Adrenal gland (tissue), 12 donors: ENCODE measurements around the gene PUS7. TPM values are rescaled to one million over a fixed set of nuclear protein-coding genes. Genes with fewer than 3 reads are reported as not detected.
"Not testable (repeated sequence)": the region's sequence is repeated elsewhere in the genome, so short reads cannot be mapped to it uniquely, and the experiment has no call there.

ENCODE experiments used
- DNase-seq, 7 donors: peaks; one replicate each; pipeline ENCODE4 v3.0.0-alpha.2; 2019 to 2020
- H3K27ac ChIP-seq, 5 donors: fragments of 200-600 bp; sonication (generic) in 4 of 5; 1 replicate in 3 of 5; 2 replicates in 2 of 5; pipeline versions ENCODE4 v1.5.1 to v1.8.0; 2016 to 2020; ENCODE audit warnings: mild to moderate bottlenecking in 1 of 5
- H3K27me3 ChIP-seq: fragments of 200-600 bp; 2 replicates; pipeline ENCODE4 v1.8.0; 2021
- H3K36me3 ChIP-seq, 2 donors: fragments of 200-600 bp; replicated peaks in 1 of 2; 1 replicate in 1 of 2; 2 replicates in 1 of 2; pipeline versions ENCODE4 v1.5.1 to v1.8.0; 2018 to 2022
- H3K4me1 ChIP-seq, 2 donors: fragments of 200-600 bp; replicated peaks in 1 of 2; 1 replicate in 1 of 2; 2 replicates in 1 of 2; pipeline versions ENCODE4 v1.5.1 to v1.8.0; 2018 to 2021
- H3K4me3 ChIP-seq, 4 donors: fragments of 200-600 bp; sonication (generic) in 3 of 4; one replicate each; pipeline ENCODE4 v1.5.1; 2016 to 2018
- H3K9me3 ChIP-seq, 3 donors: fragments of 200-600 bp; sonication (generic) in 1 of 3; replicated peaks in 1 of 3; 1 replicate in 2 of 3; 2 replicates in 1 of 3; pipeline versions ENCODE4 v1.5.1 to v1.8.0; 2016 to 2021
- CTCF ChIP-seq, 6 experiments: fragments of 450-650 bp in 4 of 6; fragments of 200-600 bp in 2 of 6; sonication (generic) in 1 of 6; IDR thresholded peaks; 1 replicate in 5 of 6; 2 replicates in 1 of 6; pipeline versions ENCODE4 v1.5.1 to v1.8.0; 2016 to 2021; ENCODE audit warnings: antibody characterized with exemption in 6 of 6, mild to moderate bottlenecking in 2 of 6, moderate library complexity in 1 of 6
- POLR2A ChIP-seq, 2 donors: fragments of 450-650 bp; IDR thresholded peaks; one replicate each; pipeline ENCODE4 v1.6.1; 2017; ENCODE audit warnings: antibody characterized with exemption in 2 of 2, mild to moderate bottlenecking in 2 of 2, moderate library complexity in 1 of 2
- WGBS, 4 donors: extraction: QIAGEN DNeasy Blood & Tissue Kit in 2 of 4; methylation state at CpG; one replicate each; pipeline versions ENCODE4 v1.1.5 to v1.1.7; 2013 to 2017; 5-methylcytosine and 5-hydroxymethylcytosine counted together
- intact Hi-C, 2 donors: fragments of 100-400 bp; cut with DNase I; formaldehyde crosslinking; loops; one replicate each; pipeline versions ENCODE4 v1.14.1 to v1.15.0; 2022 to 2023
- polyA plus RNA-seq, 3 donors: library from polyadenylated mRNA; stranded (reverse); fragments of 200-250 nt in 2 of 3; fragments of 350-450 nt in 1 of 3; fragmentation: Illumina TruSeq in 1 of 3; extraction: RNeasy Lipid Tissue Mini Kit (QIAGEN cat#74804) in 1 of 3; gene quantifications; one replicate each; pipeline ENCODE4 v1.2.3, GENCODE V29; 2013 to 2014
- total RNA-seq, 9 donors: library from RNA; depleted of rRNA in 4 of 9; stranded (reverse); fragments of >200 nt in 4 of 9; fragments of 120-200 nt in 1 of 9; fragmentation: NEBNext Ultra II Directional in 1 of 9; extraction: Animal tissue kit (Norgen Biotek cat#: 25700) in 1 of 9; gene quantifications; one replicate each; pipeline versions ENCODE4 v1.1.0 to v1.2.4, GENCODE V29; 2013 to 2023
- donor health status: healthy with polysubstance abuse.
- donor health status: Bipolar disorder and iron deficiency.
- donor health status: DM: yes; HTN: yes; CAD: no.
- donor health status: DM: no; HTN: no; CAD: no.
- donor health status: DM: no; HTN: no; CAD: no.
- donor health status: DM: yes; HTN: yes; CAD: no.

Gene PUS7
- total and polyA plus RNA-seq, 12 donors, result 2.6 to 15.3 (median 6.0) TPM

- TF ChIP-seq CTCF (IDR thresholded peaks at IDR 0.05) (no peak), POLR2A (IDR thresholded peaks at IDR 0.05) (no peak)
- H3K9me3 ChIP-seq, result no peaks in the 10 kb centered on the region
- no peak for DNase-seq
- H3K36me3 ChIP-seq, result no peaks in the 10 kb centered on the region
- intact Hi-C loops, result no loop called here
- 70 to 79% (median 76%) methylated on average over 2 of the region's 2 CpGs for WGBS, 4 donors
- H3K27ac ChIP-seq, result no peak overlapping the region
- no peaks in the 10 kb centered on the region for H3K4me1 ChIP-seq
- H3K27me3 ChIP-seq, result no peaks in the 10 kb centered on the region
- H3K4me3 ChIP-seq, result no peak overlapping the region
Observed at GRCh38 chr7:105452085-105452484, 70.0 kb downstream of the PUS7 start.

- DNase-seq, H3K4me3 ChIP-seq, intact Hi-C loops, H3K36me3 ChIP-seq, H3K27ac ChIP-seq, H3K27me3 ChIP-seq, H3K9me3 ChIP-seq, H3K4me1 ChIP-seq: not testable (repeated sequence)
- 76 to 95% (median 86%) methylated on average over 5 of the region's 5 CpGs for WGBS, 4 donors
Observed at GRCh38 chr7:105450870-105451269, 71.2 kb downstream of the PUS7 start.

GRCh38 chr7:105450177-105450861, 71.8 kb downstream of the PUS7 start:
- 80 to 90% (median 85%) methylated on average over 8 of the region's 8 CpGs for WGBS, 4 donors
- DNase-seq, result no peak
- TF ChIP-seq POLR2A (IDR thresholded peaks at IDR 0.05) (no peak), CTCF (IDR thresholded peaks at IDR 0.05) (no peak)
- H3K36me3 ChIP-seq, result no peaks in the 10 kb centered on the region
- no peaks in the 10 kb centered on the region for H3K27me3 ChIP-seq
- no peaks in the 10 kb centered on the region for H3K9me3 ChIP-seq
- H3K4me1 ChIP-seq, result no peaks in the 10 kb centered on the region
- H3K27ac ChIP-seq, result no peak overlapping the region
- intact Hi-C loops, result no loop called here
- H3K4me3 ChIP-seq, result no peak overlapping the region

- 82 to 91% (median 83%) methylated on average over 7 to 8 of the region's 8 CpGs for WGBS, 4 donors
- Histone ChIP-seq H3K9me3 (no peaks in the 10 kb centered on the region), H3K27me3 (no peaks in the 10 kb centered on the region), H3K4me1 (no peaks in the 10 kb centered on the region), H3K27ac (no peak overlapping the region), H3K36me3 (no peaks in the 10 kb centered on the region), H3K4me3 (no peak overlapping the region)
- intact Hi-C loops, result no loop called here
- DNase-seq, result no peak
- TF ChIP-seq POLR2A (IDR thresholded peaks at IDR 0.05), result no peak
- TF ChIP-seq CTCF (IDR thresholded peaks at IDR 0.05), result no peak
Observed at GRCh38 chr7:105448181-105448580, 73.9 kb downstream of the PUS7 start.

GRCh38 chr7:105444342-105444987, 77.6 kb downstream of the PUS7 start:
- H3K27me3 ChIP-seq, result no peaks in the 10 kb centered on the region
- H3K27ac ChIP-seq, result no peak overlapping the region
- intact Hi-C loops, result no loop called here
- no peak for DNase-seq
- H3K4me3 ChIP-seq, result no peak overlapping the region
- no peaks in the 10 kb centered on the region for H3K9me3 ChIP-seq
- no peaks in the 10 kb centered on the region for H3K36me3 ChIP-seq
- TF ChIP-seq POLR2A (IDR thresholded peaks at IDR 0.05) (no peak), CTCF (IDR thresholded peaks at IDR 0.05) (no peak)
- 78 to 86% (median 82%) methylated on average over 4 of the region's 4 CpGs for WGBS, 4 donors
- H3K4me1 ChIP-seq, result no peaks in the 10 kb centered on the region

- DNase-seq, intact Hi-C loops, H3K4me1 ChIP-seq, H3K9me3 ChIP-seq, H3K36me3 ChIP-seq, H3K4me3 ChIP-seq, H3K27me3 ChIP-seq, H3K27ac ChIP-seq: not testable (repeated sequence)
- WGBS, 4 donors, result 86 to 92% (median 89%) methylated on average over 9 of the region's 9 CpGs
Observed at GRCh38 chr7:105442214-105442613, 79.9 kb downstream of the PUS7 start.
